ENCODE measurements around the gene LRRC4.

DNA sequence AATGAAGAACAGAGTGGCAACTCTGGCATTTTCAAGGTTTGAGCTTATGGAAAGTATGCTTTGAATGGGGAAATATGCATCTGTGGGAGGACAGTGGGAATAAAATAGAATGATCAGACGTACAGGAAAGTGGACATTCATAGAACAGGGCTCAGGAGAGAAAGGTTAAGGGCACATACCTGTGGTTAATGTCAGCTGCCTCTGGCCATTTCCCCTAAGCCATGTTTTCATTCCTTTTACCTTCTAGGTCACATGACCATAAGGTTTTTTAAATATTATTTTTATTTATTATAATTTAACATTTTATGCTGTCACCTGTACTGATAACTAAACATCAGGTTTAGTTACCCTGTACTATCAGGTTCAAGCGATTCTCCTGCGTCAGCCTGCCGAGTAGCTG is 52.8 kb downstream of the LRRC4 start:
- no peak for TF ChIP-seq EZH2 (IDR thresholded peaks at IDR 0.05; ENCODE audit: low read length, missing control alignments)
- TF ChIP-seq, protein P1, sequence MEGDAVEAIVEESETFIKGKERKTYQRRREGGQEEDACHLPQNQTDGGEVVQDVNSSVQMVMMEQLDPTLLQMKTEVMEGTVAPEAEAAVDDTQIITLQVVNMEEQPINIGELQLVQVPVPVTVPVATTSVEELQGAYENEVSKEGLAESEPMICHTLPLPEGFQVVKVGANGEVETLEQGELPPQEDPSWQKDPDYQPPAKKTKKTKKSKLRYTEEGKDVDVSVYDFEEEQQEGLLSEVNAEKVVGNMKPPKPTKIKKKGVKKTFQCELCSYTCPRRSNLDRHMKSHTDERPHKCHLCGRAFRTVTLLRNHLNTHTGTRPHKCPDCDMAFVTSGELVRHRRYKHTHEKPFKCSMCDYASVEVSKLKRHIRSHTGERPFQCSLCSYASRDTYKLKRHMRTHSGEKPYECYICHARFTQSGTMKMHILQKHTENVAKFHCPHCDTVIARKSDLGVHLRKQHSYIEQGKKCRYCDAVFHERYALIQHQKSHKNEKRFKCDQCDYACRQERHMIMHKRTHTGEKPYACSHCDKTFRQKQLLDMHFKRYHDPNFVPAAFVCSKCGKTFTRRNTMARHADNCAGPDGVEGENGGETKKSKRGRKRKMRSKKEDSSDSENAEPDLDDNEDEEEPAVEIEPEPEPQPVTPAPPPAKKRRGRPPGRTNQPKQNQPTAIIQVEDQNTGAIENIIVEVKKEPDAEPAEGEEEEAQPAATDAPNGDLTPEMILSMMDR (conservative IDR thresholded peaks at IDR 0.05 in 1 of 2, IDR thresholded peaks at IDR 0.05 in 1 of 2; ENCODE audit: low read depth in 1 of 2, low read length in 2 of 2), result no peak

Measured in fibroblast of lung (primary cell).